Raji (cell line): Measurements from ENCODE around the gene FGGY.

Experiments
- POLR2A ChIP-seq: IDR thresholded peaks from 2 replicates; pipeline ENCODE4 v1.6.1; 2011; ENCODE audit warnings: low read depth, low read length, control low read depth; ENCODE audit not compliant: insufficient read depth

FGGY gene

GRCh38 chr1:59452559-59452958 lies 155.7 kb downstream of the FGGY start:
- TF ChIP-seq POLR2A: no peak

- no peak for TF ChIP-seq POLR2A
These were observed 156.5 kb downstream of the FGGY start for GRCh38 chr1:59453297-59453968.

GRCh38 chr1:59455206-59455605 lies 158.3 kb downstream of the FGGY start:
- TF ChIP-seq POLR2A: no peak

- TF ChIP-seq POLR2A: no peak
These were observed 160.9 kb downstream of the FGGY start for GRCh38 chr1:59457786-59458185.

- TF ChIP-seq POLR2A: no peak
These were observed 162.0 kb downstream of the FGGY start for GRCh38 chr1:59458884-59459283.

GRCh38 chr1:59468828-59469428 lies 172.0 kb downstream of the FGGY start:
- TF ChIP-seq POLR2A: no peak

- no peak for TF ChIP-seq POLR2A
These were observed 176.9 kb downstream of the FGGY start for GRCh38 chr1:59473831-59474230.

- no peak for TF ChIP-seq POLR2A
These were observed 177.6 kb downstream of the FGGY start for GRCh38 chr1:59474496-59474895.

GRCh38 chr1:59475737-59476136 lies 178.8 kb downstream of the FGGY start:
- no peak for TF ChIP-seq POLR2A

- no peak for TF ChIP-seq POLR2A
These were observed 180.4 kb downstream of the FGGY start for GRCh38 chr1:59477286-59477685.

- no peak for TF ChIP-seq POLR2A
These were observed 181.0 kb downstream of the FGGY start for GRCh38 chr1:59477867-59478266.

GRCh38 chr1:59478822-59479221 lies 181.9 kb downstream of the FGGY start:
- no peak for TF ChIP-seq POLR2A

GRCh38 chr1:59480188-59480888 lies 183.4 kb downstream of the FGGY start:
- TF ChIP-seq POLR2A: no peak

- TF ChIP-seq POLR2A: no peak
These were observed 185.1 kb downstream of the FGGY start for GRCh38 chr1:59481881-59482505.

- no peak for TF ChIP-seq POLR2A
These were observed 186.1 kb downstream of the FGGY start for GRCh38 chr1:59482986-59483385.

GRCh38 chr1:59484096-59484495 lies 187.2 kb downstream of the FGGY start:
- no peak for TF ChIP-seq POLR2A
